ENCODE data around the gene SAP25.

The SAP25 gene

DNA sequence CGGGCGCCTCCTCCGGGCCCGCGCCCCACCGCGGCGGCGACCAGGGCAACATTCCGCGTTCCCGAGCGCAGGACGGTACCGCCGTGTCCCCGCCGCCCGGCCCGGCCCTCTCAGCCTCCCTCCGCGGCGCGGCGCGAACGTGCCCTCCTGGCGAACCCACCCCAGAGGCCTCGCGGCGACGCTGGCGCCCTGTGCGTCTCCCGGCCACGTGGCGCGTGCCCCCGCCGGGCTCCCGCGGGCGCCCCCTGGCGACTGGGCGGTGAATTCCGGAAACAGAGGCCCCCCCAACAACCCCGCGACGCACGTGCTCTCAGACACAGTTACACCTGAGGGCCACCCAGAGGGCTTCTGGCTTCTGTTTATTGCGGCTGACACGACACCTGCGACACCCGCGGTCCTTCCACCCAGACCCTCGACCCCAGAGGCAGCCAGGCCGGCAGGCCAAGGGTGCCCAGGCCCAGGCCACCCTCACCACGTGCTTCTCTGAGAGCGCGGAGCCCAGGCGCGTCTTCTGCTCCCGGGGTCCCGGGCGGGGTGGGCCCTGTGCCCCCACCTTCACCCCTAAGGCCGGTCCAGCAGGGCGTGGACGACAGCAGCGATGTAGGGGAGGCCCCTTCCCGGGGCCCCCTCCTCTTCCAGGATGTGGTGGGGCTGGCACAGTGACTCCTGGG, at the start of gene SAP25:
TSS of gene SAP25 (minus strand) at position 210 of the 671 bp plus-strand sequence. CDS start at position 52, 158 bp downstream.
- no peak for FAIRE-seq

DNA sequence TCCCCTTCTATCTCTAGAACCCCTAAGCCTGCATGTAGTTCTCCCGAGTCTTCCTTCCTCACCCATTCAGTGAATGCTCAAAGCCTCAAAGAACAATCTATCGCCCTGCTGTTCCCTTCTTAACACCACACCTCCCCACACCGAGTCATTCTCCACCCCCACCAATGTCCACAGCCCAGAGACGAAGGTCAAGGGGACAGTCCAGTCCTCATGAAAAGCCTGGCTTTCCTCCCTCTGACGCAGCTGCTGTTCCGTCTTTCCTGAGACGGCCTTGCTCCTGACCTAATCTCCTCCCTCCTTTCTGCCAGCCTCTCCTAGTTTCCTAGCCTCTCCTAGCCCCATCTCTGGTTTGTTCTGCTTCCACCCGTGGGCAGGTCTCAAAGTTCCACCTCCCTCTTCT, 47.9 kb upstream of the SAP25 start:
- no peak for FAIRE-seq

DNA sequence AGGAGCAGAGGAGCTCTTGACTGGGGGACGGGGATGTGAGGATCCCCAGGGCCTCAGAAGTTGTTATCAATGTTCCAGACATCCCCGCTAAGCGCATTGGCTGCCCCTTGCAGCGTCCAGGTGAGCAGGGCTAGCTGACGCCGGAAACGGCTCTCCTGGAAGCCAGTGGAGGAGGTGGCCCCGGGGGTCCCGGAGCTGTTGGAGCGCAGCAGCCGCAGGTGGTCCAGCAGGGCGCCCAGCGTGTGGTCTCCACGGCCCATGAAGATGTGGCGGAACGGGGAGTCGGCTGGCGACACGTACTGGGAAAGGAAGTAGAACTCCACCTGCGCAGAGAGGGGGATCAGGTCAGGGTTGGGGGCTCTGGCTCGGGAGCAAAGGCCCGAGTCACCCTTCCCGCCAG, 47.1 kb upstream of the SAP25 start:
- no peak for FAIRE-seq

DNA sequence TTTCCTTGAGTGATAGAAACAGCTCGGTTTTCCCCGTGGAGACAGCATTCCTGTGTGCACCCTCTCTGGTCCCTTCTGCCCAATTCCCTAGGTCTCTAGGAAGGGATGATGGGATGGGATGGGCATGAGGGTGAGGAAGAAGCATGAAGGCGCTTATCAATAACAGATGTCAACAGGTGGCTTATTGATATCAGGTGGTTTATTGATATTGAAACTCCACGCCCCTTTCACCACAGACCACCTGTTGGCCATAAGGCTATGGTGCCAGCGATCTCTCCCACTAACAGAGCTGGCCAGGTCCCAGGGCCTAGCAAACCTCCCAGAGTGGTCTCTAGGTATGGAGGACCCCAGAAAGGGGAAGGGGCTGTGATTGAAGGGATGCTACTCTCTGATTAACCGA, 46.5 kb upstream of the SAP25 start:
- no peak for FAIRE-seq

DNA sequence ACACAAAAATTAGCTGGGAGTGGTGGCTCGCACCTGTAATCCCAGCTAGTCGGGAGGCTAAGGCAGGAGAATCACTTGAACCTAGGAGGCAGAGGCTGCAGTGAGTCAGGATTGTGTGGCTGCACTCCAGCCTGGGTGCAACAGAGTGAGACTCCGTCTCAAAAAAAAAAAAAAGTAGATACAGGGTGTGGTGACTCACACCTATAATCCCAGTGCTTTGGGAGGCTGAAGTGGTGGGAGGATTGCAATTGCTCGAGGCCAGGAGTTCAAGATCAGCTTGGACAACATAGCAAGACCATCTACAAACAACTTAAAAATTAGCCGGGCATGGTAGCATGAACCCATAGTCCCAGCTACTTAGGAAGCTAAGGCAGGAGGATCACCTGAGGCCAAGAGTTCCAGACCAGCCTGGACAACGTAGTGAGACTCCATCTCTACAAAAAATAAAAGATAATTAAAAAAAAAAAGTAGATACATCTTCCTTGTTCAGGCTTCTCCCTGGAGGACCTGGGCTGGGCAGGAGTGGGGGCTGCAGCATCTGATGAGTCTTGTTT, 40.7 kb upstream of the SAP25 start:
- no peak for FAIRE-seq

DNA sequence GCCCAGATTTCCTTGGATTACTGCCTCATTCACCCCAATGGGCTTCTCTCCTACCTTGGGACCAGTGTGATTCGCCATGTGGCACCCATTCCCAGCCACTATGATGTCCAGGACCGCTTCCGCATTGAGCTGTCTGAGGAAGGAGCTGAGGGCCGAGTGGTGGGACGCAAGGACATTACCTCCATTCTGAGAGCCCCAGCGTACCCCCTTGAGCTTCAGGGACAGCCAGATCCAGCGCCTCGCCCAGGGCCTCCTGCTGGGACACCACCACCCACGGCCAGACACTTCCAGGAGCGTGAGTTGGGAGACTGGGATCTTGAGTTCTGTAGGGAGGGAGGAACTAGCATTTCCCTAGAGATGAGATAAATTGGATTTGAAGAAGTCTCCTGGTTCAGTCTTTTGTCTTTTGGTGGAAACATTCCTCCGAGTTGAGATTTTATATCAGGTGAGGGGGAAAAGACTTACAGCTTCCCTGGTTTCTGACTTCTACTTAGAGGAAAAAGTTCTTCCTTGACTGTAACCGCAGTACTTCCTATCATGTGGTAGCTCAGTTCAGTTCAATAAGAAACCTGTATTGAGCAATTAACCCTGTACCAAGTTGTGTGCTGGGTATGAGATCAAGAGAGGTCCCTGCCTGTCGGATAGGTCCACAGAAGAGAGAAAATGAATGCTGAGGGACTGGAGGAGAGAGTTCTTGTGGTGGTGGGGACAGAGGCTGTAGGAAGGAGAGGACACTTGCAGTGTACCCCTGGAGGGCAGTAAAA, 39.9 kb upstream of the SAP25 start:
- FAIRE-seq: no peak

DNA sequence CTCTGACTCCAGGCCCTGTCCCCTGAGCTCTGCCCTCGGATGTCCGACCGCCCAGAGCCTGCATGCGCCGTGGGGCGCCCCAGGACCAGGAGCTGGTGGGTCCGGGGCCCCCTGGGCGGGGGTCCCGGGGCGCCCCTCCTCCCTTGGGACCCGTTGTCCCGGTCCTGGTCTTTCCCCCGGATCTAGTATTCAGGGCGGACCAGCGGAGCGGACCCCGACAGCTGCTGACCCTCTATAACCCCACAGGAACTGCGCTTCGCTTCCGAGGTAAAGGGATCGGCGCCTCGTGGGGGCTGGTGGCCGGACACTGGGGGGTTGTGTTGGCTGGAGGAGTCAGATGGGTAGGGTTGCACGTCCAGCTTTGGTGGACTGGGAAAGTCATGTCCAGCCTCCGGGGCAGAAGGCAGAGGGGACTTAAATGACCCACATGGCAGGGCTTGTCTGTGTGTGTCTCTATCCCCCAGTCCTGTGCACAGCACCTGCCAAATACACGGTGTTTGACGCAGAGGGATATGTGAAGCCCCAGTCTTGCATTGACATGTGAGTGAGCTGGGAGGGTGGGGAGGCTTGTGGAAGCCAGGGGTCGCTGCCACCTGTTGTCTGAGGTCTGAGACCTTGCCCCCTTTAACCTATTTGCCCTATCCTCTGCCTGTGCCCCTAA, 39.2 kb upstream of the SAP25 start:
- FAIRE-seq: no peak

DNA sequence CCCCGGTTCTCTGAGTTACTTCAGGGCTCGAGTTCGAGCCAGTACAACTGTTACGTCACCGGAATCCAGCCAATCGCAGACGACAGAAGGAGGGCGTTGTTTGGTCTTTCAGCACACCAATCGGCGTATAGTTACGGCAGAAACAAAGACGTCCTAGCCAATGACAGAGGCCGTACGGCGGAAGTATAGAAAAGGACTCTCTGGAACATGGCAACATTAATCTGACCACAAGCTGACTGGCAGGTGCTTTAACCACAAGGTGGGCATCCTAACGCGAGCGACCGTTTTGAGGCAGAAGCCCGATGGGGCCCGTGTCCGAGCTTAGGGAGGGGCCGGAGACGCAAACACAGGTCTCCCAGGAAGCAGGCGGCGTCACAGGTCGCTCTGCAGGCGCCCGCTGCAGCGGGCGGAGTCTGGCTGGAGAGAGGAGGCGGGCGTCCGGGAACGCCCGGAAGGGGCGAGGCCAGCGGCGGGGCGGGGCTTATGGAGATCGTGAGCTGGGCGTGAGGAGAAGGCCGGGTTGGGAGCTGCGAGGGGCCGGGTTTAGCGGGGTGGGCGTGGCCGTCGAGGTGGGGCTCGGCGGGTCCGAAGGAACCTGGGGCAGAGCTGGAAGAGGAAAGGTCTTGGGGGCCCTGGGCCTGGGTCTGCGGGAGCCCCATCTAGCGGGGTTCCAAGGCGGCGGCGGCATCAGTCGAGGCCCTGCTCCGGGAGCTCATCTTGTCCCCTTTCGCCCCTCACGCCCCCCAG, 38.5 kb upstream of the SAP25 start, which contains the start of gene MOSPD3:
TSS of gene MOSPD3 (plus strand) at position 558 of the 747 bp plus-strand sequence. CDS start 252 bp downstream, outside the sequence.
- peak; percentile 95 for FAIRE-seq

DNA sequence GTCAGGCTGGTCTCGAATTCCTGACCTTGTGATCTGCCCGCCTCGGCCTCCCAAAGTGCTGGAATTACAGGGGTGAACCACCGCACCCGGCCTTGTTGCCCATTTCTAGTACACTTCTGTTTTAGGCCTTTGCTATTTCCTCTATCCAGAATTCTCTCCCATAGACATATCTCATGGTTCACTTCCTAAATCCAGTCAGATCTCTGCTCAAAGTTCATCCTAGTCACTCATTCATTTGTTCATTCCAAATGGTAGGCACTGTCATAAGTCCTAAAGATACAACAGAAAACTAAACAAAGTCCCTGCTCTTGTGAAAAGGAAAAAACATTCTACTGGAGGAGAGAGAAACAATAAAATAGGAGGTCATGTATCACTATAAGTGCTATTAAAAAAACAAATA, 36.3 kb upstream of the SAP25 start:
- FAIRE-seq: no peak

DNA sequence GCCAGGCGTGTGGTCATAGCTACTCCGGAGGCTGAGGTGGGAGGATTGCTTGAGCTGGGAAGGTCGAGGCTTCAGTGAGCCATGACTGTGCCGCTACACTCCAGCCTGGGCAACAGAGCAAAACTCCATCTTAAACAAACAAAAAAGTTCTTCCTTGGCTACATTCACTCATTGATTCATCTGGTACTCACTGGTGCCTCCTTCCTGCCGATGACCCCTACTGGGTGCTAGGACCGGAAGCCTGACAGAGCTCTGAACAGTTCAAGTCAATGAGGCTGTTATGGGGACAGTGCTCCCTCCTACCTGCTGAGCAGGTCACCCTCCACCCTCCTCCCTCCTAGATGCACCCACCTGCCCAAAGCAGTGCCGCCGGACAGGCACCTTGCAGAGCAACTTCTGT, 33.4 kb upstream of the SAP25 start:
- no peak for FAIRE-seq

DNA sequence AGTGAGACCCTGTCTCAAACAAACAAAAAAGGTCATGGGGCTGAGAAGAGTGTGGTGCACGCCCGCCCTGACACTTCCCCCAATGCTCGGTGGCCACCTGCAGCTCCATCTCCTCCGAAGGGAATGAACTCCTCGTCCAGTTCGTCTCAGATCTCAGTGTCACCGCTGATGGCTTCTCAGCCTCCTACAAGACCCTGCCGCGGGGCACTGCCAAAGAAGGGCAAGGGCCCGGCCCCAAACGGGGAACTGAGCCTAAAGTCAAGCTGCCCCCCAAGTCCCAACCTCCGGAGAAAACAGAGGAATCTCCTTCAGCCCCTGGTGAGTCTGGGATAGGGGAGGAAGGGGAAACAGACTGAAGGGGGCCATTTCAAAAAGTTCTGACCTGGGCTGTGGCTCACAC, 32.6 kb upstream of the SAP25 start:
- no peak for FAIRE-seq

DNA sequence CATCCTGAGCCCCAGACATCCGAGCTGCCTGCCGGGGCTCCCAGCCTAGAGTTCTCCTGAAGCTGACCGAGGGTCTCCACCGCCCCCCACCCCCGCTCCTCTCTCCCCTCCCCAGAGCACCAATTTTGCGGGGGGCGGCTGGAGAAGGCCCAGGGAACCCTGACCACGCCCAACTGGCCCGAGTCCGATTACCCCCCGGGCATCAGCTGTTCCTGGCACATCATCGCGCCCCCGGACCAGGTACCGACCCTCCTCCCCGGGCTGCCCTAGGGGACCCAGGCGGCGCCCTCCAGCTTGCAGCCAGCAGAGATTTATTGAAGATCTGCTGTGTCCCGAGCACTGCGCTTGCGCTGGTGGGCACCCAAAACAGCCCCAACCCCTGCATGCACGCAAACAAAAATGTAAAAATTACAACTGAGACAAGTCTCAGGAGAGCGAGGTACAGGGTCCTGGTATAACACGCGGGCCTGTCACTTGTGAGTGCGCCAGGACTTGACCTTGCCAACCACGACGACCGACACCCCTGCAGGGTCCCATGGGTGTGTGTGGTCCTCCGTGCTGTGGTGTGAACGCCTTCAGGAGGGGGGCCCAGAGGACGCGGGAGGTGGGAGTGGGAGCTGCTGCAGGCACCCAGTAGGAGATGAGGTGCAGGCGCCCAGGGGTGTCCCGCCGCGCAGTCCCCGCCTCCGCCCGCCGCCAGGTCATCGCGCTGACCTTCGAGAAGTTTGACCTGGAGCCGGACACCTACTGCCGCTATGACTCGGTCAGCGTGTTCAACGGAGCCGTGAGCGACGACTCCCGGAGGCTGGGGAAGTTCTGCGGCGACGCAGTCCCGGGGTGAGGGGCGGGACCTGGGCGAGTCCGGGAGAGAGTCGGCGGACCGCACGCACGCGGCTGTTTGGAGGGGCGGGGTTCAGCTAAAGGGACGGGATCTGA, 31.5 kb upstream of the SAP25 start:
- no peak for FAIRE-seq

DNA sequence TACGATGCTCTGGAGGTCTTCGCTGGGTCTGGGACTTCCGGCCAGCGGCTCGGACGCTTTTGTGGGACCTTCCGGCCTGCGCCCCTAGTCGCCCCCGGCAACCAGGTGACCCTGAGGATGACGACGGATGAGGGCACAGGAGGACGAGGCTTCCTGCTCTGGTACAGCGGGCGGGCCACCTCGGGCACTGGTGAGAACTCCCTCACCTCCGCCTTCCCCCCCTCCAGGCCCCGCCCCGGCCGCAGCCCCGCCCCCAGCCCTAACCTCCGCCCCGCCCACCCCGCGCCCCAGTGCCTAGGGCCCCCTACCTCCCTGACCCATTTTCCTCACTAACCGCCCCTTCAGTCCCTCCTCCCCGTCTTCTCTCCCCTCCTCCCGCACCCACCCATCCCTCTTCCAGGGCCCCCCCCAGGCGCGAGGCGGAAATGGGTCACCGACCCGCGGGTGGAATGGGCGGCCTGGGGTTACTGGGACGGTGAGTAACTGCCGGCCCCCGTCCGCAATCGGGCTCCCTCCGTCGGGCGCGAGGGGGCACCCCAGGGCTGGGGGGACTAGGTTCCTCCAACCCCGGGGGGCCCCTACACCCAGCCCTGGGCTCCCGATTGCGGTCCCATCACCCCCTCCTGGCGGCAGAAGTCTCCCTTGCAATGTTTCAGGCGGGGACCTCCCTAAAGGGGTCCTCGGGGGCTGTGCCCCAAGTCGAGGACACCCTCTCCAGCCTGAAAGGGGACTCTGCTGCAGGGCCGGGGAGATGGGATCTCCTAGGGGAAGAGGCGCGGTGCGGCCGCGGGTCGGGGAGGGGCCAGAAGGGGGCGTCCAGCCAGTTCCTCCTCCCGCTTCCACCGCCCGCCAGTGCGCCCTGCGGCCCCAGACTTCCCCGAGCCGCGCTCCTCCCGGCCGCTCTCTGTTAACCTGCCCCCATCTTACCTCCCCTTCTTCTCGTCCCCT, 30.6 kb upstream of the SAP25 start:
- no peak for FAIRE-seq

DNA sequence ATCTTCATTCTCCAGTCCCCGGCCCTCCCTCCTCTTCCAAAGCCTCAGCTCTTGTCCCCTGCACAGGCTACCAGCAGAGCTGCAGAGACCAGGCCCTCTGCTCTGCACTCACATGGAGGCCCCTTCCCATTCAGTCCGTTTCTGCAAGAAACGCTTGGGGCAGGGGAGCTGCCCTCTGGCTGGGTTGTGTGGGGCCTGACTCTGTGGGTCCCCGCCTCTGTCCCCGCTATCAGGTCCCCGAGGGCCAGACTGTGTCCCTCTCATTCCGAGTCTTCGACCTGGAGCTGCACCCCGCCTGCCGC, 30.0 kb upstream of the SAP25 start:
- no peak for FAIRE-seq

DNA sequence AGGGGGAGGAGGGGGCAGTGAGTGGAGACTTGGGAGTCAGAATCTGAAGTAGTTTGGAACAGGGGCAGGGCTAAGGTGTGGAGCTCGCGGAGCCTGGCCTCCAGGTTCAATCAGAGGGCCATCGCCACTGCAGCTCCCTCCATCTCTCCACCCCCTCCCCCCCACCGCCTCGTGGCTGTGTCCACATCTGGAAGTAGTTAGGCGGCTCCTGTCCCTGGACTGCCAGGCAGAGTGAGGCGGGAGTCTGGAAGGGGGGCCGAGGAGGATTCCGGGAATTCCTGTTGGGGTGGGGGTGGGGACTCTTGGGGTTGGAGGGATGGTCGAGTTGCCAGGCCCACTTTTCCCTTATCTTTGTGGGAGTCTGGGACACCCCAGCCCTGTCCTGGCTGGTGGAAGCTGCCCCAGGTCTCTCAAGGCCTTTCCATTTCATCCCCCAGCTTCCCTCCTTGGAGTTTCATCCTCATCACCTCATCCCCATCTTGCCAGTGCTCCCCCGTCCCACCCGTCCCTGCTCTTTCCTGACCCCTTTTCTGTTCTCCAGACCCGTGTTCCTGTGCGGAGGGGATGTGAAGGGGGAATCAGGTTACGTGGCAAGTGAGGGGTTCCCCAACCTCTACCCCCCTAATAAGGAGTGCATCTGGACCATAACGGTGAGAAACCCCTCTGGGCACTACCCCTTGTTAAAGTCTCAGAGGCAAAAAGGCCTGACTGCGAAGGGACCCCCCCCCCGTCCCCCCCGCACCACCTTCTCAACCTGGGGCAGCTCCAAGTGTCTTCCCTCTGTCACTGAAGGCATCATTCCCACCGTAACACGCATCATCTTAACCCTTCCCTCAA, 29.4 kb upstream of the SAP25 start:
- no peak for FAIRE-seq

DNA sequence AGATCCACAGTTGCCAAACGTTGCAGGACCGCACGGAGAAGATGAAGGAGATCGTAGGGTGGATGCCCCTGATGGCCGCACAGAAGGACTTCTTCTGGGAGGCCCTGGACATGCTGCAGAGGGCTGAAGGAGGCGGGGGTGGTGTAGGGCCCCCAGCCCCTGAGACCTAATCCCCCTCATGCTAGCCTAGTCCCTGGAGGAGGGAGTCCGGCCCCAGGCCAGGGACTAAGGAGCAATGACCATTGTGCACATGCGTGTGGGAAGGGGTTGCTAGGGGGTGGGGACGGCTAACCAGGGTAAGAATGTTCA, 27.0 kb upstream of the SAP25 start:
- FAIRE-seq: no peak

DNA sequence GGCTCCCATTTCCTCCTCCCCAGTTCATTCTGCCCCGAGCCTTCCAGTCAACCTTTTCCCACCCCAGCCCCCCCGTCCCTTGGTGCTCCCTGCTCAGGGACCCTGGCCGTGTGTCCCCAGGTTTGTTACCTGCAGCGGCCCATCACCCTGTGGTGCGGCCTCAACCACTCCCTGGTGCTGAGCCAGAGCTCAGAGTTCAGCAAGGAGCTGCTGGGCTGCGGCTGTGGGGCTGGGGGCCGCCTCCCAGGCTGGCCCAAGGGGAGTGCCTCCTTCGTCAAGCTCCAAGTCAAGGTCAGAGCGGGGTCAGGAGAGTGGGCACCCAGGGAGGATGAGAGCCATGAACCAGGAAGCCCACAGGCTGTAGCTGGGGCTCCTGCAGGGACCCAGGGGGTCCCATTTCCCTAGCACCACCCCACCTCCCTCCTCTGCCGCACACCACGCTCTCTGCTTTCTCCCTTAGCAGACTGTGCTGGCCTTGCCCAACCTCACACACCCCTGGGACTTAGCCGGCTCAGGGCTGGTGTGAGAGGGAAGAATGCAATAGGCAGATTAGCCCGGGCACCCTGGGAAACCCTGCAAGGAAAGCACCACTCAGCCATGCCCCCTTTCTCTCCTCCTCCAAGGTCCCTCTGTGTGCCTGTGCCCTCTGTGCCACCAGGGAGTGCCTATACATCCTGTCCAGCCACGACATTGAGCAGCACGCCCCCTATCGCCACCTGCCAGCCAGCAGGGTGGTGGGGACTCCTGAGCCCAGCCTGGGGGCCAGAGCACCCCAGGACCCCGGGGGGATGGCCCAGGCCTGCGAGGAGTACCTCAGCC, 26.4 kb upstream of the SAP25 start:
- FAIRE-seq: no peak

DNA sequence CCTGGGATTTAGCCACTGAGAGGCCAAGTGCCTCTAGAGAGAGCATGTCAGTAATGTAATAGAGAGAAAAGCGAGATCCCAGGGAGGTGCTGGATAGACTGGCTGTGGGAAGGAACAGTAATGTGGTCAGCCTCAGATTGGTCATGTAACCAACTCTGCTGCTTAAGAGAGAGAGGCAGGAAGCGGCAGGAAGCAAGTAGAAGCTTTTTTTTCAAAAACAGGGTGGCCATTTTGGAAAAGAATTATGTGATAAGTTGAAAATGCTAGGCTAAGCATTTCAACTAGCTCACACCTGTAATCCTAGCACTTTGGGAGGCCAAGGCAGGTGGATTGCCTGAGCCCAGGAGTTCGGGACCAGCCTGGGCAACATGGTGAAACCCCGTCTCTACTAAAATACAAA, 24.7 kb upstream of the SAP25 start:
- no peak for FAIRE-seq

DNA sequence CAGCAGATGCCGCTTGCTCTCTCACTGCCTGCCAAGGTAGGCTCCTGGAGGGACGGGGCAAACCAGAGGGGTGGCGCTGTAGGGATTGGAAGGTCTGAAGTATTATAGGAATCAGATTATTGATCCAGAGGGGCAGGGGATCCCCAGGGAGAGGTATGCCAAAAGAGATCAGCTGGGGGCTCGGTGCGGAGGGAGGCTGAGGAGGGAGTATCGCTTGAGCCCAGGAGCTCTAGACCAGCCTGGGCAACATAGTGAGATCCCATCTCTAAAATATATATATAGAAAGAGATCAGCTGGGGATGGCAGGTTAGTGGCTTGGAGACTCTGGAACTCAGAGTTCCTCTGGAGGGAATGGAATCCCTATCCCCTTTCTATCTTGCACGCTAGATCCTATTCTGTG, 21.5 kb upstream of the SAP25 start:
- no peak for FAIRE-seq

All from colon (tissue), 2 donors.